ENCODE data around the gene BTNL3. TPM values are rescaled to one million over a fixed set of nuclear protein-coding genes. Genes with fewer than 3 reads are reported as not detected.

Gene BTNL3
- total and polyA plus RNA-seq, 9 of the 15 experiments (the other 6 are each of a cell fraction or from before 2014, with no cell fraction given), result 0.03 to 0.44 (median 0.04) TPM; not detected in 4

- TF ChIP-seq ZNF512 (tag; IDR thresholded peaks at IDR 0.05), result no peak
- no peak for TF ChIP-seq U2AF2 (optimal IDR thresholded peaks at IDR 0.05; ENCODE audit: low read depth, low read length)
- TF ChIP-seq NEUROD1 (IDR thresholded peaks at IDR 0.05; ENCODE audit: borderline replicate concordance, low read depth, low read length, partially characterized antibody), result no peak
- TF ChIP-seq FOSL1 (tag; conservative IDR thresholded peaks at IDR 0.05), result peak; percentile 49; the same call in 1 of the 2 replicates
- no peak for TF ChIP-seq ILK (tag; IDR thresholded peaks at IDR 0.05; ENCODE audit: borderline replicate concordance, low read depth)
- TF ChIP-seq FOXM1 (IDR thresholded peaks at IDR 0.05; ENCODE audit: low read depth), result no peak
- 0 out of 2 replicates have a peak, but pooled peaks have one; percentile 51 for TF ChIP-seq FOXM1 (CRISPR knock-in tag; IDR thresholded peaks at IDR 0.05; ENCODE audit: low read depth)
- TF ChIP-seq ZNF740 (CRISPR knock-in tag; IDR thresholded peaks at IDR 0.05), result 0 out of 2 replicates have a peak, but pooled peaks have one; percentile 32
- TF ChIP-seq ZNF740 (tag; IDR thresholded peaks at IDR 0.05), result no peak
- no peak for TF ChIP-seq POLR2AphosphoS2 (IDR thresholded peaks at IDR 0.05; ENCODE audit: low read length)
- no peak for TF ChIP-seq CREB3 (tag; conservative IDR thresholded peaks at IDR 0.05; ENCODE audit: low read depth)
- no peak for TF ChIP-seq CTCFL (IDR thresholded peaks at IDR 0.05; ENCODE audit: borderline replicate concordance, insufficient read depth, low read depth, low read length, poor library complexity, severe bottlenecking)
- TF ChIP-seq CREB5 (CRISPR knock-in tag; IDR thresholded peaks at IDR 0.05), result no peak
- no peak for TF ChIP-seq MTA2 (IDR thresholded peaks at IDR 0.05; ENCODE audit: low read depth)
- no peak for TF ChIP-seq SIRT6 (IDR thresholded peaks at IDR 0.05; ENCODE audit: low read depth, low read length)
- TF ChIP-seq ZNF282 (CRISPR knock-in tag; IDR thresholded peaks at IDR 0.05), result no peak
- peak; percentile 45 to 86; a peak in 3 of 4 replicates for TF ChIP-seq MNT (conservative IDR thresholded peaks at IDR 0.05)
These were observed 64.2 kb downstream of the BTNL3 start (continued) for GRCh38 chr5:181052672-181053487.
